Parathyroid adenoma (tissue), 2 donors: ENCODE measurements around the gene ALS2CL.

Experiments
- H2AFZ ChIP-seq: fragments of 300-600 bp; sonication (generic); one replicate; pipeline ENCODE4 v1.7.0; 2017; ENCODE audit warnings: antibody characterized with exemption, mild to moderate bottlenecking
- H3K27ac ChIP-seq: fragments of 300-600 bp; sonication (generic); one replicate; pipeline ENCODE4 v1.7.0; 2017
- H3K27me3 ChIP-seq: fragments of 300-600 bp; sonication (generic); one replicate; pipeline ENCODE4 v1.7.0; 2017; ENCODE audit warnings: low read length; ENCODE audit not compliant: control insufficient read depth, insufficient read depth
- H3K36me3 ChIP-seq: fragments of 300-600 bp; sonication (generic); one replicate; pipeline ENCODE4 v1.7.0; 2017; ENCODE audit warnings: low read length; ENCODE audit not compliant: control insufficient read depth, insufficient read depth
- H3K4me1 ChIP-seq: fragments of 300-600 bp; sonication (generic); one replicate; pipeline ENCODE4 v1.7.0; 2017; ENCODE audit warnings: control low read depth
- H3K4me2 ChIP-seq: fragments of 300-600 bp; sonication (generic); one replicate; pipeline ENCODE4 v1.7.0; 2017; ENCODE audit warnings: low read length
- H3K4me3 ChIP-seq: fragments of 300-600 bp; sonication (generic); one replicate; pipeline ENCODE4 v1.7.0; 2017; ENCODE audit warnings: low read depth, low read length
- H3K79me2 ChIP-seq: fragments of 300-600 bp; sonication (generic); one replicate; pipeline ENCODE4 v1.7.0; 2017; ENCODE audit warnings: control low read depth
- H3K9ac ChIP-seq: fragments of 300-600 bp; sonication (generic); one replicate; pipeline ENCODE4 v1.7.0; 2017; ENCODE audit warnings: mild to moderate bottlenecking
- H3K9me3 ChIP-seq: fragments of 300-600 bp; sonication (generic); one replicate; pipeline ENCODE4 v1.7.0; 2017; ENCODE audit warnings: low read length; ENCODE audit not compliant: control insufficient read depth
- TF ChIP-seq, protein P1 (sequence below): fragments of 300-600 bp; sonication (generic); IDR thresholded peaks from one replicate; pipeline ENCODE4 v1.7.0; 2017; ENCODE audit warnings: antibody characterized with exemption, mild to moderate bottlenecking
- donor health status: primary hyperparathyroidism.

The ALS2CL gene

DNA sequence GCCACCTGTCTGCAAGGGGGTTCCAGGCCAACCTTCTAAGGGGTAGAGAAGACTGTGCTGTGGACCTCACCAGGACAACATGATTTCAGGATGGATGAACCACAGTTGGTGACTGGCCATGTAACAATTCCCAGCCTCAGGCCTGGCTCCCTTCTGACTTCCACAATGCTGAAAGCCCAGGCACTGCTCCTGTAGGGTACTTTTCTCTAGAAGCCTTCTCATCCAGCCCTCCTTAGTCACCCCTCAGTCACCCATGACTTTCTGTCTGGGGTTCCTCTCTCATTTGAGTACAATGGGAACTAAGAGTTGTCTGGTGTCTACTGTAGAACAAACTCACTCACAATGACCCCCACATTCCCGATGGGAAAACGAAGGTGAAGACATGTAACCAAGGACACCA lies 8.6 kb downstream of the ALS2CL start:
- Histone ChIP-seq H3K9ac (no peak overlapping the region), H3K27ac (no peak overlapping the region), H2AFZ (no peak overlapping the region), H3K4me3 (no peak overlapping the region), H3K27me3 (no peaks in the 10 kb centered on the region), H3K4me2 (no peak overlapping the region), H3K36me3 (no peaks in the 10 kb centered on the region), H3K9me3 (no peaks in the 10 kb centered on the region), H3K4me1 (no peaks in the 10 kb centered on the region), H3K79me2 (no peaks in the 10 kb centered on the region)
- TF ChIP-seq, protein P1, sequence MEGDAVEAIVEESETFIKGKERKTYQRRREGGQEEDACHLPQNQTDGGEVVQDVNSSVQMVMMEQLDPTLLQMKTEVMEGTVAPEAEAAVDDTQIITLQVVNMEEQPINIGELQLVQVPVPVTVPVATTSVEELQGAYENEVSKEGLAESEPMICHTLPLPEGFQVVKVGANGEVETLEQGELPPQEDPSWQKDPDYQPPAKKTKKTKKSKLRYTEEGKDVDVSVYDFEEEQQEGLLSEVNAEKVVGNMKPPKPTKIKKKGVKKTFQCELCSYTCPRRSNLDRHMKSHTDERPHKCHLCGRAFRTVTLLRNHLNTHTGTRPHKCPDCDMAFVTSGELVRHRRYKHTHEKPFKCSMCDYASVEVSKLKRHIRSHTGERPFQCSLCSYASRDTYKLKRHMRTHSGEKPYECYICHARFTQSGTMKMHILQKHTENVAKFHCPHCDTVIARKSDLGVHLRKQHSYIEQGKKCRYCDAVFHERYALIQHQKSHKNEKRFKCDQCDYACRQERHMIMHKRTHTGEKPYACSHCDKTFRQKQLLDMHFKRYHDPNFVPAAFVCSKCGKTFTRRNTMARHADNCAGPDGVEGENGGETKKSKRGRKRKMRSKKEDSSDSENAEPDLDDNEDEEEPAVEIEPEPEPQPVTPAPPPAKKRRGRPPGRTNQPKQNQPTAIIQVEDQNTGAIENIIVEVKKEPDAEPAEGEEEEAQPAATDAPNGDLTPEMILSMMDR: no peak

GRCh38 chr3:46682974-46683373 lies 10.5 kb downstream of the ALS2CL start:
- Histone ChIP-seq H3K4me1 (no peaks in the 10 kb centered on the region), H3K27ac (no peak overlapping the region), H2AFZ (no peak overlapping the region), H3K27me3 (no peaks in the 10 kb centered on the region), H3K4me2 (no peak overlapping the region), H3K9me3 (no peaks in the 10 kb centered on the region), H3K4me3 (no peak overlapping the region), H3K36me3 (no peaks in the 10 kb centered on the region), H3K9ac (no peak overlapping the region), H3K79me2 (no peaks in the 10 kb centered on the region)
- TF ChIP-seq, protein P1: no peak

- Histone ChIP-seq H3K27me3 (no peaks in the 10 kb centered on the region), H3K27ac (no peak overlapping the region), H3K9ac (no peak overlapping the region), H3K36me3 (no peaks in the 10 kb centered on the region), H3K4me1 (no peaks in the 10 kb centered on the region), H3K4me2 (no peak overlapping the region), H2AFZ (no peak overlapping the region), H3K9me3 (no peaks in the 10 kb centered on the region), H3K79me2 (no peaks in the 10 kb centered on the region), H3K4me3 (no peak overlapping the region)
- TF ChIP-seq, protein P1: no peak
Observed at GRCh38 chr3:46681856-46682540, 11.5 kb downstream of the ALS2CL start.

GRCh38 chr3:46681387-46681786 lies 12.1 kb downstream of the ALS2CL start:
- H3K9ac ChIP-seq: no peak overlapping the region
- TF ChIP-seq, protein P1: no peak
- no peaks in the 10 kb centered on the region for H3K9me3 ChIP-seq
- no peak overlapping the region for H3K4me3 ChIP-seq
- no peak overlapping the region for H3K27ac ChIP-seq
- no peaks in the 10 kb centered on the region for H3K27me3 ChIP-seq
- no peak overlapping the region for H2AFZ ChIP-seq
- no peak overlapping the region for H3K4me2 ChIP-seq
- no peaks in the 10 kb centered on the region for H3K4me1 ChIP-seq
- no peaks in the 10 kb centered on the region for H3K36me3 ChIP-seq
- H3K79me2 ChIP-seq: no peaks in the 10 kb centered on the region

GRCh38 chr3:46680298-46680826 lies 13.1 kb downstream of the ALS2CL start:
- H3K36me3 ChIP-seq: no peaks in the 10 kb centered on the region
- H3K9me3 ChIP-seq: no peaks in the 10 kb centered on the region
- H3K9ac ChIP-seq: no peak overlapping the region
- TF ChIP-seq, protein P1: no peak
- H2AFZ ChIP-seq: no peak overlapping the region
- H3K27ac ChIP-seq: no peak overlapping the region
- H3K4me3 ChIP-seq: no peak overlapping the region
- no peaks in the 10 kb centered on the region for H3K79me2 ChIP-seq
- no peaks in the 10 kb centered on the region for H3K4me1 ChIP-seq
- H3K27me3 ChIP-seq: no peaks in the 10 kb centered on the region
- H3K4me2 ChIP-seq: no peak overlapping the region
